ENCODE measurements around the gene RNF157. TPM values are rescaled to one million over a fixed set of nuclear protein-coding genes. Genes with fewer than 3 reads are reported as not detected.

Gene RNF157
- total RNA-seq, 4 donors from 2014 or later: 32.5 to 164 (median 54.8) TPM

- no peak for DNase-seq
- TF ChIP-seq EP300 (IDR thresholded peaks at IDR 0.05; ENCODE audit: low read depth) (no peak), POLR2AphosphoS5 (IDR thresholded peaks at IDR 0.05) (no peak), POLR2A (IDR thresholded peaks at IDR 0.05) (no peak)
Measured at GRCh38 chr17:76124582-76125390, 115.5 kb downstream of the RNF157 start.

GRCh38 chr17:76123749-76124581, 116.3 kb downstream of the RNF157 start:
- Histone ChIP-seq H3K4me3 (no peak overlapping the region), H3K9me3 (no peaks in the 10 kb centered on the region), H3K36me3 (no peaks in the 10 kb centered on the region), H3K27me3 (no peaks in the 10 kb centered on the region), H3K4me1 (peaks cover 0 to 10% (median 6%) of the 10 kb centered on the region in 4 donors), H3K27ac (no peak overlapping the region)
- WGBS, 2 donors (ENCODE audit: low coverage in 1 of 2): 70% methylated on average over 9 of the region's 9 CpGs; no CpG with 5 or more reads in 1 of the 2 donors
- DNase-seq: no peak
- TF ChIP-seq EP300 (IDR thresholded peaks at IDR 0.05; ENCODE audit: low read depth): no peak
- TF ChIP-seq CTCF (IDR thresholded peaks at IDR 0.05): no peak
- TF ChIP-seq POLR2AphosphoS5 (IDR thresholded peaks at IDR 0.05): no peak
- no peak for TF ChIP-seq POLR2A (IDR thresholded peaks at IDR 0.05)
- intact Hi-C loops (cut with DNase I; ENCODE audit: low total_unique reads): loop anchor here (5.0 kb wide), 1 partner anchor 153 kb away; no protein-coding TSS in a partner anchor
- in situ Hi-C loops (cut with MboI; ENCODE audit: low pct_ligation_motif_present in 1 of 4, low pct_unique_long_range_greater_than_20kb in 1 of 4, low sequenced_read_pairs in 3 of 4): loop anchor here (5.0 to 10.0 kb wide), 3 partner anchors 61 to 161 kb away; no protein-coding TSS in a partner anchor

More at GRCh38 chr17:76124582-76125390, 115.5 kb downstream of the RNF157 start:
- H3K9me3 ChIP-seq: no peaks in the 10 kb centered on the region
- H3K4me1 ChIP-seq: peaks cover 0 to 10% (median 6%) of the 10 kb centered on the region in 4 donors
- H3K27me3 ChIP-seq: no peaks in the 10 kb centered on the region
- H3K36me3 ChIP-seq: no peaks in the 10 kb centered on the region
- H3K27ac ChIP-seq: no peak overlapping the region
- in situ Hi-C loops (cut with MboI; ENCODE audit: low pct_ligation_motif_present in 1 of 4, low pct_unique_long_range_greater_than_20kb in 1 of 4, low sequenced_read_pairs in 3 of 4) (loop anchor here (5.0 to 10.0 kb wide), 3 partner anchors 60 to 160 kb away; no protein-coding TSS in a partner anchor), intact Hi-C loops (cut with DNase I; ENCODE audit: low total_unique reads) (loop anchor here (5.0 kb wide), 1 partner anchor 153 kb away; no protein-coding TSS in a partner anchor)
- WGBS, 2 donors (ENCODE audit: low coverage in 1 of 2): 56 to 87% methylated on average over 3 to 22 of the region's 22 CpGs
- no peak overlapping the region for H3K4me3 ChIP-seq

GRCh38 chr17:76123191-76123499, 117.1 kb downstream of the RNF157 start:
- H3K4me1 ChIP-seq: peaks cover 0 to 10% (median 6%) of the 10 kb centered on the region in 4 donors
- intact Hi-C loops (cut with DNase I; ENCODE audit: low total_unique reads) (loop anchor here (5.0 kb wide), 1 partner anchor 154 kb away; no protein-coding TSS in a partner anchor), in situ Hi-C loops (cut with MboI; ENCODE audit: low pct_ligation_motif_present in 1 of 4, low pct_unique_long_range_greater_than_20kb in 1 of 4, low sequenced_read_pairs in 3 of 4) (loop anchor here (5.0 to 10.0 kb wide), 3 partner anchors 62 to 162 kb away; no protein-coding TSS in a partner anchor)
- no peak for TF ChIP-seq POLR2AphosphoS5 (IDR thresholded peaks at IDR 0.05)
- TF ChIP-seq CTCF (IDR thresholded peaks at IDR 0.05): no peak
- TF ChIP-seq POLR2A (IDR thresholded peaks at IDR 0.05): no peak
- TF ChIP-seq EP300 (IDR thresholded peaks at IDR 0.05; ENCODE audit: low read depth): no peak
- no peak overlapping the region for H3K4me3 ChIP-seq
- no peaks in the 10 kb centered on the region for H3K9me3 ChIP-seq
- no peak overlapping the region for H3K27ac ChIP-seq
- no peaks in the 10 kb centered on the region for H3K36me3 ChIP-seq
- WGBS, 2 donors (ENCODE audit: low coverage in 1 of 2): 74 to 84% methylated on average over 3 to 5 of the region's 5 CpGs
- no peak for DNase-seq
- H3K27me3 ChIP-seq: no peaks in the 10 kb centered on the region

DNA sequence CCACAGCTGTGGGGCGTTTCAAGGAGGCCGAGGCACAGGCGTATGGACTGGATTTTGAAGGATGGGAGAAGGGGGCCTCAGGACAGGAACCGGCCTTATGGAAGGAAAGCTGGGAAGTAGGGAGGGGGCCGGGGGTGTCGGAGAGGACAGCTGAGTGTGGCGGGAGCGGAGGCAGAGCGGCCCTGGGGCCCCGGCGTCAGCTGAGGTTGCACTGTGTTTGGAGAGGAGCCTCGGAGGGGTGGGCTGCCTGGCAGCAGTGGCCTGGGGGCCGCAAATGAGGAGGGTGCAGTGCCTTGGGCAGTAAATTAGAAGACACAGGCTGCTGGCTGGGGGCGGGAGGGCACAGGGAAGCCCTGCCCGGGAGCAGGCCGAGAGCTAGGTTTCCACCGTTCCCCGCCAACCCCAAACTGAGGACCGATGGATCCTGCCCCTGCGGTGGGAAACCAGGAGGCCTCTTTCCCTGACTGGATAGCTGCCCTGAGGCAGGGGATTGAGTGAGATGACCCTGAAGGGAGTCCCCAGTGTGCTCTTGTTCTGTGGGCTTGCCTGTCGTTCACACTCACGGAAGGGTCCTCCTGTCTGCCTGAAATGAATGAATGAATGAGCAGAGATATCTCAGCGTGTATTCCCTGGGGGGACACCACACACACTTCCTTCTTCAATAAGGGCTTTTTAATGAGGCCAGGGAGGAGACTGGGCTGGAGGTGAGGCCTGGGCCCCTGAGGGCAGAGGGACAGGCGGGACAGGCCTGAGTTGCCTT, 117.7 kb downstream of the RNF157 start:
- Histone ChIP-seq H3K36me3 (no peaks in the 10 kb centered on the region), H3K27me3 (no peaks in the 10 kb centered on the region), H3K9me3 (no peaks in the 10 kb centered on the region), H3K4me3 (no peak overlapping the region), H3K27ac (no peak overlapping the region), H3K4me1 (peaks cover 0 to 10% (median 6%) of the 10 kb centered on the region in 4 donors)
- no peak for TF ChIP-seq POLR2A (IDR thresholded peaks at IDR 0.05)
- TF ChIP-seq CTCF (IDR thresholded peaks at IDR 0.05): no peak
- no peak for TF ChIP-seq EP300 (IDR thresholded peaks at IDR 0.05; ENCODE audit: low read depth)
- no peak for TF ChIP-seq POLR2AphosphoS5 (IDR thresholded peaks at IDR 0.05)
- WGBS, 2 donors (ENCODE audit: low coverage in 1 of 2): 80 to 92% methylated on average over 2 to 22 of the region's 24 CpGs
- DNase-seq: no peak
- in situ Hi-C loops (cut with MboI; ENCODE audit: low pct_ligation_motif_present in 1 of 4, low pct_unique_long_range_greater_than_20kb in 1 of 4, low sequenced_read_pairs in 3 of 4): loop anchor here (5.0 to 10.0 kb wide), 3 partner anchors 62 to 162 kb away; no protein-coding TSS in a partner anchor
- intact Hi-C loops (cut with DNase I; ENCODE audit: low total_unique reads): loop anchor here (5.0 kb wide), 1 partner anchor 155 kb away; no protein-coding TSS in a partner anchor

Data from transverse colon (tissue), 4 donors.